NCI-H1417 (cell line): ENCODE data around the gene GARIN3.

ENCODE experiments used
- DNase-seq, 3 experiments: peaks; one replicate each; lab custom pipeline; 2025; lab: John Stamatoyannopoulos, UW

GARIN3 gene

DNA sequence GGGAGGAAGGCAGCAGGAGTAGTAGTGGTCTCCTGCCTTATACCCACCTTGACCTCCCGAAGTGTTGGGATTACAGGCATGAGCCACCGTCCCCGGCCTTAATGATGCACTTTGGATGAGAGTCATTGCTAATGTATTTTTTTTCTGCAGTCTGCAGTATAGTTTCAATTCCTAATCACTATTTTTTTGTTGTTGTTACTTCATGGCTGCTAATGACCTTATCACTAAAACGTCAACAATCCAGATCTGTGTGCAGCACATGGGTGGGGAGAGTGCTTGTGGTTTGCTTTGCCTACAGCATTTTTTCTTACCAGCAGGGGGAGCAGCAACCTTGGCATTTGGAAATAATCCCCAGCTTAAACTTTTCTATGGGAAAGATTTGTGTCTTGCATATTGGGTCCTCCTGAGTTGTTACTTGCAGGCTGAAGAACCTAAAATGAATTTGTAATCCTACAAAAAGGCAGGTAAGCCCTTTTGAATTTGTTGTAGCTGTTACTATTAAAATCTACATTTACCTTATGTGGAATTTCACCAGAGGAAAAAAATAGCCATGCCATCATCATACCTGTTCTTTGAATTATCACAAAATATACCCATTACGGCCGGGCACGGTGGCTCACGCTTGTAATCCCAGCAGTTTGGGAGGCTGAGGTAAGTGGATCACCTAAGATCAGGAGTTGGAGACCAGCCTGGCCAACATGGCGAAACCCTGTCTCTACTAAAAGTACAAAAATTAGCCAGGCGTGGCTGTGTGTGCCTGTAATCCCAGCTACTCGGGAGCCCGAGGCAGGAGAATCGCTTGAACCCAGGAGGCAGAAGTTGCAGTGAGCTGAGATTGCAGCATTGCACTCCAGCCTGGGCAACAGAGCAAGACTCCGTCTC is 17.1 kb downstream of the GARIN3 start:
- DNase-seq: peak; percentile 48 to 72 (median 69)

- DNase-seq: peak; percentile 76 to 83 (median 80)
These were observed 22.7 kb downstream of the GARIN3 start for GRCh38 chr5:157143127-157143971.

GRCh38 chr5:157142317-157143126 is 23.5 kb downstream of the GARIN3 start, which contains the start of gene MED7:
Gene MED7 (minus strand): TSS chr5:157142865. CDS start chr5:157139431, 3,434 bp downstream.
- peak; percentile 90 to 98 (median 97) for DNase-seq

GRCh38 chr5:157137691-157138090 is 28.4 kb downstream of the GARIN3 start:
- no peak for DNase-seq

GRCh38 chr5:157132281-157132612 is 33.8 kb downstream of the GARIN3 start:
- no peak for DNase-seq

DNA sequence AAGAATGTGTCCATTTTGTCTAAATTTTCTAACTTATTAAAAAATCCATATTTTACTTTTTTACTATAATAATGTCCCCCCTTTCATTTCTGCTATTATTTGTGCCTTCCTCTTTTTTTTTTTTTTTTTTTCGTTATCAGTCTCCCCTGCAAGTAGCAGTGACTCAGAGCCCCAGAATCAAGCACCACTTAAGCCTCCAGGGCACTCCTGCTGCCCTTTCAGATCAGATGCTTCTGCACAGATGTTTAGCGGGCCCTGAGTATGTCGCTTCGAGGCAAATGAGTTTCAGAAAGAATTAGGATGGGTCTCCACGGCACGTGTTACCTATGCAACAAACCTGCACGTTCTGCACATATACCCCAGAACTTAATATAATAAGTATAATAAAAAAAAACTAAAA is 35.1 kb downstream of the GARIN3 start:
- DNase-seq: peak in 1 of 3 experiments; percentile 22

GRCh38 chr5:157121709-157122108 is 44.4 kb downstream of the GARIN3 start:
- no peak for DNase-seq

DNA sequence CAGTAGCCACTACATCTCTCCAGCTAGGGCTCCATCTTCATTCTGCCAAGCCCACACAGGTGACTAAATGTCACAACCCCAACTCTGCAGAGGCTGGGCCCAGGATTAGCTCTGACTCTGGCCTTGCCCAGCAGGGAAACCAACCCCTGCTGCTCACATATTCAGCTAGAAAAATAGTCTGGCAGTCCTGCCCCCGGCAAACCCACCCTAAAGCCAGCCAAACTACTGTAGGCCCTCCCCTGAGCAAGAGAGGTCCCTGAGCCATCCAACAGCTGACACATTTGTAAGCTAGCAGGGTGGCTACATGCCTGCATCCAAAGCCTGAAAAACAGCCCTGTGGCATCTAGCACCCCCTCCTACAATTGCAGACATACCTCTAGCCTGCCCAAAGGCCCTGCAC is 46.0 kb downstream of the GARIN3 start:
- DNase-seq: no peak

DNA sequence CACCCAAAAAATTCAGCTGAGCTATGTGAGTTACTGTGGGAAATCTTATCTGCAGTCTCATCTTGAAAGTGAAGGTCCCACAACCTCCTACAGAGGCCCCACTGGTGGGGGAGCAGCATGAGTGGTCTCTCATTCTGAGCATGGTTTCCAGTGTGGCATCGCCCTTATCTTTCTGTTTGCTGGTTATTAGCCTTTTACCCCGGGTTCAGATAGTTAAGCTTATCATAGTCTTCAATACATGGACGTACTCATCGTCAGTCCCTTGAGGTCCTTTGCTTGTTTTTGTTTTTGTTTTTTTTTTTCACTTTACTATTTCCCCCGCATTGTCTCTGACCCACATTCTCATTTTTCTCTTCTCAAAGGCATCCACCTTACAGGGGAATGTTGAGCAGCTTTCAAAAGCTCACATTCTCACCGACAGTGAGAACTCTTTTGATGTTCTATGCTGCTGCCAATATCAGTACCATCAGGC is 49.5 kb downstream of the GARIN3 start:
- no peak for DNase-seq

DNA sequence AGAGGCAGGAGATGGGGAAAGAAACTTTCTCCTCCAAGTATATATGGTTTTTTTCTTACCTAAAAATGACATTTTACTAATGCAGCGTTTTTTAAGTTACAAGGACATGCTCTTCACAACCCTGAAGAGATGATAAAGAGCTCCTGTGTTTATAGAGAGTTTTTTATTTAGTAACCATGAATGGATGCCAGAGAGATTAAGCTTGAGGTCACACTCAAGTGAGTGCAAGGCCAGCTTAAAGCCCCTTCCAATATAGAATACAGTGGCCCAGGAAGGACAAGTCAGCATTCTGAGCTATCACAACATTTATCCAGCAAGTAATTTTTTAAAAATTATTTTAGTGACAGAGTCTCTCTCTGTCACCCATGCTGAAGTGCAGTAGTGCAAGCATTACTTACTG is 50.6 kb downstream of the GARIN3 start:
- DNase-seq: no peak

GRCh38 chr5:157115012-157115411 is 51.1 kb downstream of the GARIN3 start:
- no peak for DNase-seq

- DNase-seq: no peak
These were observed 53.1 kb downstream of the GARIN3 start for GRCh38 chr5:157113002-157113401.
